Karpas-422 (cell line): ENCODE measurements around the gene ADAM22. TPM values are rescaled to one million over a fixed set of nuclear protein-coding genes. Genes with fewer than 3 reads are reported as not detected.
A peak's percentile ranks its signal among the peaks of the same experiment; 100 is the strongest.

Experiments
- DNase-seq: peaks from one replicate; pipeline ENCODE4 v3.0.0-alpha.2; 2015
- H2AFZ ChIP-seq: fragments of 200-600 bp; sonication (generic); 2 replicates; pipeline ENCODE4 v1.6.1; 2014; ENCODE audit warnings: antibody characterized with exemption, low read length, mixed read lengths
- H3K27ac ChIP-seq: fragments of 200-600 bp; sonication (generic); 2 replicates; pipeline ENCODE4 v1.5.1; 2014; ENCODE audit warnings: mild to moderate bottlenecking, low read length, moderate library complexity
- H3K27me3 ChIP-seq: fragments of 200-600 bp; sonication (generic); 2 replicates; pipeline ENCODE4 v1.6.1; 2014; ENCODE audit warnings: low read length, mixed read lengths
- H3K36me3 ChIP-seq: fragments of 200-600 bp; sonication (generic); 2 replicates; pipeline ENCODE4 v1.6.1; 2014; ENCODE audit warnings: low read length, mixed read lengths; ENCODE audit not compliant: insufficient read depth
- H3K4me1 ChIP-seq: fragments of 200-600 bp; sonication (generic); 2 replicates; pipeline ENCODE4 v1.6.1; 2014; ENCODE audit warnings: mild to moderate bottlenecking, low read length, mixed read lengths
- H3K4me2 ChIP-seq: fragments of 200-600 bp; sonication (generic); 2 replicates; pipeline ENCODE4 v1.6.1; 2014; ENCODE audit warnings: low read length, low read depth, mild to moderate bottlenecking; ENCODE audit not compliant: poor library complexity, severe bottlenecking
- H3K4me3 ChIP-seq: fragments of 200-600 bp; sonication (generic); 2 replicates; pipeline ENCODE4 v1.5.1; 2014; ENCODE audit warnings: mild to moderate bottlenecking, antibody characterized with exemption, low read length, mixed read lengths
- H3K79me2 ChIP-seq: fragments of 200-600 bp; sonication (generic); 2 replicates; pipeline ENCODE4 v1.6.1; 2014; ENCODE audit warnings: mild to moderate bottlenecking, low read length, mixed read lengths
- H3K9ac ChIP-seq: fragments of 200-600 bp; sonication (generic); 2 replicates; pipeline ENCODE4 v1.6.0; 2014; ENCODE audit warnings: low read length
- H3K9me2 ChIP-seq: fragments of 200-600 bp; sonication (generic), shearing (Covaris generic); replicated peaks from 2 replicates; pipeline ENCODE4 v1.6.0; 2014; ENCODE audit warnings: mild to moderate bottlenecking, low read length, moderate library complexity; ENCODE audit not compliant: insufficient read depth
- H3K9me3 ChIP-seq: fragments of 300-700, 200-600 bp; sonication (generic); 2 replicates; pipeline ENCODE4 v1.6.1; 2014; ENCODE audit warnings: low read length, mixed read lengths
- H4K20me1 ChIP-seq: fragments of 200-600 bp; sonication (generic); 2 replicates; pipeline ENCODE4 v1.6.1; 2014; ENCODE audit warnings: mild to moderate bottlenecking, antibody characterized with exemption, low read length, low read depth; ENCODE audit not compliant: insufficient read depth
- total RNA-seq: library from RNA; depleted of rRNA; stranded (reverse); fragments of >200 nt; shearing (Covaris generic); gene quantifications from 2 replicates; pipeline ENCODE4 v1.2.3, GENCODE V29; 2014; ENCODE audit warnings: low replicate concordance

The ADAM22 gene
- total RNA-seq, 1 experiment from 2014 or later = 6.1 TPM

DNA sequence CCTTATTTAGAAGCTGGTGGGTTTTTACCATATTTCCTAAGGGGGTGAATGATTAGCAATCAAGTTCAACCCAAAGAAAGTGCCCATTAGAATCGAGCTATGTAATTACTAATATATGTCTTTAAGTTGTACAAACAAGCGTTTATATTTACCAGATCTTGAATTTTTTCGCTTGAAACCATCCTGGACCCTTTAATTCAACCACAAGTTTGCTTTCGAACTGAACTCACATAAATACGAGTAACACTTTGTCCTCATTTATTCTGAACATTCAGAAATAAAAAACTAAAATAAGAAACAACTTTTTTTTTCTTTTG lies 284.3 kb downstream of the ADAM22 start:
- peaks cover 27% of the 10 kb centered on the region for H3K36me3 ChIP-seq
- peaks cover 24% of the 10 kb centered on the region for H3K4me1 ChIP-seq
- no peaks in the 10 kb centered on the region for H3K9me2 ChIP-seq
- H3K27ac ChIP-seq = peak overlapping the region; percentile 65
- peaks cover 59% of the 10 kb centered on the region for H3K79me2 ChIP-seq
- H3K4me3 ChIP-seq = peak overlapping the region; percentile 76
- H2AFZ ChIP-seq = 0 out of 2 replicates have a peak overlapping the region, but pooled peaks have one; percentile 79
- no peak for DNase-seq
- H3K4me2 ChIP-seq = peak overlapping the region; percentile 95
- no peaks in the 10 kb centered on the region for H3K9me3 ChIP-seq
- no peaks in the 10 kb centered on the region; the same call in 1 of the 2 replicates for H4K20me1 ChIP-seq
- H3K27me3 ChIP-seq = no peaks in the 10 kb centered on the region
- peak overlapping the region; percentile 94 for H3K9ac ChIP-seq

DNA sequence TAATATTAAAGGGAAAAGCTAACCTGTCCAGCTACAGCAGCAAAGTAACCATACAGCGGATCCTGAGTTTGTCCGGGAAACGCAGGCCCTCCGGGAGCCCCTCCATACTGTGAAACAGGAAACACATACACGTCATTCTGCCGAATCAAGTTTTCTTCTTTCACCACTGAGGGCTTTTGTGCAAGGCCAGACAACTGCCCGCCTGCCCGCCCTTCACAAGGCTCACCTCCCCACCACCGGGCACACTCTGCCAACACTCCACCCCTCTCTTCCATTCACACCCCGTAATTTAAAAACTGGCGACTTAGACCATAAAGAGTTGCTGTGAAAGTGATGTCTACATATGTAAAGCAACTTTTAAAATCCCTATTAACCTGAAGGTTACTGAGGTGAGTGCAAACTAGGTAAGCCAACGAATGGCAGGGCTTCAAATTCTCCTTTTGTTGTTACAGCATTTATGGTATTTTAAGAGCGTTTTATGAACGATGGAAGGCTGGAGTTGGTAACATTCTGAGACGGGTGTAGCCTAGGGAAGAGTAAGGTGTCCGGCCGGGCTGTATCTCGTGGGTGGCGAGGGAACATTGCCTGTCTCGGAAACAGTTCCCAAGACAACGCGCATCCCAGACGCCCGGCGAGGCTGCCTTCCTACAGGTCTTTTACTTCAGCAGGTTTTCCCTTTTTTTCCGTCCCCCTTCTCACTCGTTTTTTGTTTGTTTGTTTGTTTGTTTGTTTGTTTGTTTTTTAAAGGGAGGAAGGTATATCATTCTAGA lies 285.0 kb downstream of the ADAM22 start:
- Histone ChIP-seq H2AFZ (peak overlapping the region; percentile 79), H3K79me2 (peaks cover 53% of the 10 kb centered on the region)

DNA sequence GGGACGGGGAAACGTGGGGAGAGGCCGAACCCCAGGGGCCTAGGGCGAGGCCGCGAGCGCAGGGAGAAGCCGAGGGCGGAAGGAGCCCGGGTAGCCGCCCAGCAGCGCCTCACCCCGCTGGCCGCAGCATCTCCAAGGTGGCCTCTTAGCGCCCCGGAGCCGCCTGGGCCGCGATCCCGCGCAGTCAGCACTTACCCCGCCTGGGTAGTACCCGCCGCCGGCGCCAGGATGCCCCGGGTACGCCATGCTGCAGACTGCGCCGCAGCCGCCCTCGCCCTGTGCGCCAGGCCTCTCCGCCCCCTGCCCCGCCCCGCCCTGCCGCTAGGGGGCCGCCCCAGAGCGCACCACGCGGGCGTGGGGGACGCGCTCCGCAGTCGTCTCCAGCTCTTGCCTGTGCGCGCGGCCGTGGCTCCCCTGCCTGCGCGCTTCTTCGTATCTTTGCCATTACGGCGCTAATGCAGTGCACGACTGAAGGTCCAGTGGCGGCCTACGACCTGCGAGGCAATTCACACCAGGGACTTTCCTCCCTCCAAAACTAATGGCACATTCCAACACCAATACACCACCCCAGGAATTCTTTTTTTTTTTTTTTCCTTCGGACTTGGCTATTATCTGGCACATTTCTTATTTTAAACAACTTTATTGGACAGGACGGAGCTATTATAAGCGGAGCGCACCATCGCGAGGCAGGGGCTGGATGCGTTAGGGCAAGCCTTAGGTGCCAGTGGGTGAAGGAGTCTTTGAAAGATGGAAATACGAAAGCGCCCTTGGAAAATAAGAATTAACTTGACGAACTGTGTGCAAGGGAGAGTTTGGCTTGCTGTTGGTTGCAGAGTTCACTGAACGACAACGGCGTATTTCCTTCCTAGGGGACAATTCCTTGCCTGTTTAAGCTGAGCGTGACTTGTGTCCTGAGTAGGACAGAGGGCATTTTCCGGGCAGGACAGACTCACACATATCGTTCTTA lies 286.0 kb downstream of the ADAM22 start, which contains the start of gene SRI:
Gene SRI (minus strand): TSS at position 258 of the 967 bp plus-strand sequence. CDS start 12 bp downstream, at position 246.
- peaks cover 46% of the 10 kb centered on the region for H3K79me2 ChIP-seq
- peak; percentile 95 for DNase-seq
- no peaks in the 10 kb centered on the region; the same call in 1 of the 2 replicates for H4K20me1 ChIP-seq
- H3K27me3 ChIP-seq = no peaks in the 10 kb centered on the region
- H3K4me2 ChIP-seq = peak within 1 kb of the TSS; percentile 95
- peaks cover 24% of the 10 kb centered on the region for H3K4me1 ChIP-seq
- no peaks in the 10 kb centered on the region for H3K9me3 ChIP-seq
- peaks cover 13% of the 10 kb centered on the region for H3K36me3 ChIP-seq
- H3K9me2 ChIP-seq = no peaks in the 10 kb centered on the region
- H2AFZ ChIP-seq = peak within 1 kb of the TSS; percentile 85
- peak within 1 kb of the TSS; percentile 65 for H3K27ac ChIP-seq
- peak within 1 kb of the TSS; percentile 76 for H3K4me3 ChIP-seq
- peak within 1 kb of the TSS; percentile 94 for H3K9ac ChIP-seq

More for the DNA sequence above, 285.0 kb downstream of the ADAM22 start:
- peak overlapping the region; percentile 76 for H3K4me3 ChIP-seq
- H3K27me3 ChIP-seq = no peaks in the 10 kb centered on the region
- H3K9me3 ChIP-seq = no peaks in the 10 kb centered on the region
- peak overlapping the region; percentile 94 for H3K9ac ChIP-seq
- H3K4me2 ChIP-seq = peak overlapping the region; percentile 95
- no peaks in the 10 kb centered on the region for H3K9me2 ChIP-seq
- peaks cover 21% of the 10 kb centered on the region for H3K36me3 ChIP-seq
- peaks cover 24% of the 10 kb centered on the region for H3K4me1 ChIP-seq
- peak; percentile 76 for DNase-seq
- peak overlapping the region; percentile 65 for H3K27ac ChIP-seq
- no peaks in the 10 kb centered on the region; the same call in 1 of the 2 replicates for H4K20me1 ChIP-seq

DNA sequence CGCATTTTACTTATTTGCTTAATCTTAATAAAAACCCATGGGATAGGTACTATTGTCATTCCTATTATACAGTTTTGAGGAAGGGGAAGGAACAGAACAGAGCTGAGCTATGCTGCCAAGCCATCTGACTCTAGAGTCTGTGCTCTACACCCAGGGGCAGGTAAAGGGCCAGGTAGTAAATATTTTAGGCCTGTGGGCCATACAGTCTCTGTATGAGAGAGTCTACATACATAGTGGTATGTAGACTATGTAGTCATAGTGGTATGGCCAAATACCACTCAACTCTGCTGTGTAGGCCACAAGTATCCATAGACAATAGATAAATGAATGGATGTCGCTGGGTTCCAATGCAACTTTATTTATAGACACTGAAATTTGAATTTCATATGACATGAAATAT lies 289.2 kb downstream of the ADAM22 start:
- Histone ChIP-seq H3K4me1 (peaks cover 15% of the 10 kb centered on the region), H4K20me1 (no peaks in the 10 kb centered on the region; the same call in 1 of the 2 replicates), H3K4me3 (no peak overlapping the region), H3K36me3 (no peaks in the 10 kb centered on the region), H3K27ac (no peak overlapping the region), H3K9ac (no peak overlapping the region), H3K79me2 (peaks cover 14% of the 10 kb centered on the region), H3K4me2 (no peak overlapping the region), H3K9me2 (no peaks in the 10 kb centered on the region), H3K9me3 (no peaks in the 10 kb centered on the region; the same call in 1 of the 2 replicates), H2AFZ (no peak overlapping the region), H3K27me3 (no peaks in the 10 kb centered on the region)
- no peak for DNase-seq

DNA sequence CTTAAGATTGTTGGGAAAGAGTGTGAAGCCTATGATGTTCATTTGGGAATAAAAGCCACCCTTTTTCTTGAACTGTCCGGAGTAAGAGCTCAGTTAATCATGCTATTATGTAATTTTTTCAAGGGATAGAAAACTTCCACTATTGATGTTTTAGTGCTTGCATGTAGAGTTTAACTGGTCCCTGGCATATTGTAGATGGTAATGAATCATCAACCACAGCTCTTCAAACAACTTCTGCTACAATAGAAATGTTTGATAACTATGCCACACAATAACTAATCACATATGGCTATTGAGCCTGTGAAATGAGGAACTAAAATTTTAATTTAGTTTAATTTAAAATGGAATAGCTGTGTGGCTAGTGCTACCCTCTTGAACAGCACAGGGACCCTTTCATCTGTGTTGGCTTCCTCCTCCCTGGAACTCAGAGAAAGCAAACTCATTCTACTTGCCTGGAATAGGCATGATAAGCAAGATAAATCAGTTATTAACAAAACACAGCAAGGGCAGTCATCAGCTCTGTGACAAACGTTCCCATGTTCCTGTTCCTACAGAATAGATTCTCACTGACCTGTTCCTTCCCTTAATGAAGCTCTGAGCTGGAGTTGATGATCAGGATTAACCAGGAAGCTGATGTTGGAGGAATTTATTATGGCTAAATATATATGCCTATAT lies 290.7 kb downstream of the ADAM22 start:
- H3K79me2 ChIP-seq = no peaks in the 10 kb centered on the region; the same call in 1 of the 2 replicates
- DNase-seq = no peak
- H3K36me3 ChIP-seq = no peaks in the 10 kb centered on the region
- H3K27me3 ChIP-seq = no peaks in the 10 kb centered on the region
- H2AFZ ChIP-seq = no peak overlapping the region
- H3K4me1 ChIP-seq = peaks cover 12% of the 10 kb centered on the region
- H3K9ac ChIP-seq = no peak overlapping the region
- H3K9me2 ChIP-seq = no peaks in the 10 kb centered on the region
- no peaks in the 10 kb centered on the region; the same call in 1 of the 2 replicates for H3K9me3 ChIP-seq
- no peak overlapping the region for H3K27ac ChIP-seq
- no peaks in the 10 kb centered on the region for H4K20me1 ChIP-seq
- no peak overlapping the region for H3K4me3 ChIP-seq
- no peak overlapping the region for H3K4me2 ChIP-seq

DNA sequence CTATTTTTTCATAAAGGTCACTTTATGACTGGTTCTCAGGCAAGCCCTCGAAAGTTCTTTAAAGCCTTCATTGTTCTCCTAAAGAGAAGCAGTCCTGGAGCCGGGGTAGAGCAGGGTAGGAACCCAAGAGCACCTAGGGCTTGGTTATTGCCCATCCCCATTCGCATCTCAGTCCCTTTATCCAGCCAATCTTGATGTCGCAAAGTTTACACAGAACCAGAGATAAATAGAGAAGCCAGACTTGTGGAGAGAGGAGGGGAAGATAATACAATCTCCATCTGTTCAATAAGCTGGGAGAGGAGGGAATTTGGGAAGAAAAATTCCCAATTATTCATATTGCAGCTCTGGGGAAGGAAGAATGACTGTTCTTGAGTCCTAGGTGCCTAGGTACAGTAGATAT lies 292.1 kb downstream of the ADAM22 start:
- no peak for DNase-seq
- no peak overlapping the region for H3K4me2 ChIP-seq
- no peaks in the 10 kb centered on the region for H3K9me2 ChIP-seq
- H3K27ac ChIP-seq = no peak overlapping the region
- H3K4me1 ChIP-seq = peaks cover 1% of the 10 kb centered on the region; the same call in 1 of the 2 replicates
- no peaks in the 10 kb centered on the region for H3K27me3 ChIP-seq
- no peaks in the 10 kb centered on the region for H4K20me1 ChIP-seq
- no peaks in the 10 kb centered on the region for H3K79me2 ChIP-seq
- no peak overlapping the region for H3K9ac ChIP-seq
- H3K36me3 ChIP-seq = no peaks in the 10 kb centered on the region
- no peak overlapping the region for H2AFZ ChIP-seq
- no peak overlapping the region for H3K4me3 ChIP-seq
- no peaks in the 10 kb centered on the region; the same call in 1 of the 2 replicates for H3K9me3 ChIP-seq

DNA sequence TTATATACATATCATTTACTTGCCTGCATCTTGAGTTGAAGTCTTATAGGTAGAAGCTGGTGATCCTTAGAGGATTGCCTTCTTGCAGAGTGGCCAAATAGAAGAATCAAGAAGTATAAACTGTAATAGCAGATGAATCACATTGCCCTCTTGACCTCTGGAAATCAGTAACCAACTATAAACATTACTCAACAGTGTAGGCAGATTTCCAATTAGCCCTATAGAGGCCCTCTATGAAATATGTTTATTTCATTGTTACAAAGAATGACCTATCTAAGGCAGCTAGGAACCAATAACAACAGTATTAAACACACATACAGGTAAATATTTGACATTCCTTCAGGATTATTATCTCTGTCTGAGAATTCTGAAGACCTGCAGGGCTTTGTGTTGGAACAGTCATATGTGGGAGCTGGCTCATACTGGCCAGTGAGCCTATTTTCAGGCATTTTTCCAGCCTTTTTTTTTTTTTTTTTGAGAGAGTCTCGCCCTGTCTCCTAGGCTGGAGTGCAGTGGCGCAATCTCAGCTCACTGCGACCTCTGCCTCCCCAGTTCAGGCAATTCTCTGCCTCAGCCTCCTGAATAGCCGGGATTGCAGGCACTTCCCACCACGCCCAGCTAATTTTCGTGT lies 292.9 kb downstream of the ADAM22 start:
- Histone ChIP-seq H3K9me2 (no peaks in the 10 kb centered on the region), H3K4me1 (no peaks in the 10 kb centered on the region), H2AFZ (no peak overlapping the region), H4K20me1 (no peaks in the 10 kb centered on the region), H3K27me3 (no peaks in the 10 kb centered on the region), H3K9me3 (no peaks in the 10 kb centered on the region; the same call in 1 of the 2 replicates), H3K36me3 (no peaks in the 10 kb centered on the region), H3K27ac (no peak overlapping the region), H3K9ac (no peak overlapping the region), H3K4me2 (no peak overlapping the region), H3K79me2 (no peaks in the 10 kb centered on the region), H3K4me3 (no peak overlapping the region)
- no peak for DNase-seq
